GM12891 (cell line): ENCODE results near the gene DRAM1.

ENCODE experiments used
- POLR2A ChIP-seq: IDR thresholded peaks from 2 replicates; pipeline ENCODE4 v1.6.1; 2011; ENCODE audit warnings: low read depth, low read length, control low read depth
- POLR2AphosphoS5 ChIP-seq: IDR thresholded peaks from 2 replicates; pipeline ENCODE4 v1.6.1; 2011; ENCODE audit warnings: low read depth, low read length, control low read depth
- TAF1 ChIP-seq: IDR thresholded peaks from 2 replicates; pipeline ENCODE4 v1.6.1; 2011; ENCODE audit warnings: low read depth, low read length, control low read depth

GRCh38 chr12:101939856-101940265, 62.5 kb downstream of the DRAM1 start:
- no peak for TF ChIP-seq POLR2A
- no peak for TF ChIP-seq POLR2AphosphoS5
- no peak for TF ChIP-seq TAF1
